ENCODE data around the gene NPIPB8. TPM values are rescaled to one million over a fixed set of nuclear protein-coding genes. Genes with fewer than 3 reads are reported as not detected.
A peak's percentile ranks its signal among the peaks of the same experiment; 100 is the strongest.
"Not testable (repeated sequence)": the region's sequence is repeated elsewhere in the genome, so short reads cannot be mapped to it uniquely, and the experiment has no call there.

The NPIPB8 gene
- total RNA-seq, 1 experiment from 2014 or later: 4.1 TPM

DNA sequence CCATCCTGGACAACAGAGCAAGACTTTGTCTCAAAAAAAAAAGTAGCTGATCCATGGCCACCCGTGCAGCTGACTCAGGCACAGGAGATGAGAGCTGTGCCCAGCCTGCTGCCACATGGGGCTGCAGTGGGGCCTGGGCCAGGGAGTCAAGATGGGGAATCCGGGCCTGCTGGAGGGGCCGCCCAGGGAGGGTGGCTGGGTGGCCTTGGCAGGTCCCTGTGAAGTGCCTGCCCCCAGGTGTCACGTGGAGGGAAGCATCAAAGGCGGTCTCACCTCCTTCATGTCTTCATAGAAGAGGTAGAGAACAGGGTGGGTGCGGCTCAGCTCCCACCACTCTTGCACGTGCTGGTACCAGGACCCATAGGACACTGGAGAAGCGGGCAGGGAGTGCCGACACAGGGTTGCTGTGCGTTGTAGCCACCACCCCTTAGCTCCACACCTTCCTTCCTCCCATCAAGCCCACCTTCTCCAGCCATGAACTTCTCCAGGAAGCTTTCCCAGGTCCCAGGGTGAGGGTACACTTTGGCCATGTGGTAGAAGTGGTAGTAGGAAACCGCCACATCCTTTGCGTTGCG lies 44.8 kb upstream of the NPIPB8 start:
- Histone ChIP-seq H3K27me3 (ENCODE audit: insufficient read depth, low read depth) (no peaks in the 10 kb centered on the region), H3K9me2 (ENCODE audit: insufficient read depth) (no peaks in the 10 kb centered on the region), H3F3A (ENCODE audit: insufficient read depth, low read depth) (peaks cover 28% of the 10 kb centered on the region), H4K20me1 (ENCODE audit: insufficient read depth) (no peaks in the 10 kb centered on the region), H3K27ac (no peak overlapping the region), H3K4me2 (no peak overlapping the region), H3K36me3 (ENCODE audit: low read depth) (peaks cover 25% of the 10 kb centered on the region; the same call in 1 of the 2 replicates), H2AFZ (no peak overlapping the region), H3K9me3 (ENCODE audit: insufficient read depth, low read depth) (no peaks in the 10 kb centered on the region), H3K79me2 (ENCODE audit: low read depth) (peaks cover 27% of the 10 kb centered on the region), H3K4me1 (replicated peaks; ENCODE audit: insufficient read depth) (peaks cover 37% of the 10 kb centered on the region), H3K4me3 (no peak overlapping the region)
- CTCF ChIA-PET: interaction anchor here (1.6 kb wide), 1 partner anchor 17 kb away, joined by 3 read pairs; the partner anchor contains the start of gene SULT1A1
- POLR2A ChIA-PET (ENCODE audit: unreplicated experiment): interaction anchor here (0.6 kb wide), 1 partner anchor 460 kb away, joined by 4 read pairs; no protein-coding TSS in a partner anchor
- DNase-seq: no peak
- no TSS peak for BruUV-seq (replicated peaks)
- intact Hi-C loops (cut with micrococcal nuclease; ENCODE audit: unreplicated experiment): no loop called here
- TF ChIP-seq EZH2 (IDR thresholded peaks at IDR 0.05; ENCODE audit: low read depth): no peak
- TF ChIP-seq, protein P1, sequence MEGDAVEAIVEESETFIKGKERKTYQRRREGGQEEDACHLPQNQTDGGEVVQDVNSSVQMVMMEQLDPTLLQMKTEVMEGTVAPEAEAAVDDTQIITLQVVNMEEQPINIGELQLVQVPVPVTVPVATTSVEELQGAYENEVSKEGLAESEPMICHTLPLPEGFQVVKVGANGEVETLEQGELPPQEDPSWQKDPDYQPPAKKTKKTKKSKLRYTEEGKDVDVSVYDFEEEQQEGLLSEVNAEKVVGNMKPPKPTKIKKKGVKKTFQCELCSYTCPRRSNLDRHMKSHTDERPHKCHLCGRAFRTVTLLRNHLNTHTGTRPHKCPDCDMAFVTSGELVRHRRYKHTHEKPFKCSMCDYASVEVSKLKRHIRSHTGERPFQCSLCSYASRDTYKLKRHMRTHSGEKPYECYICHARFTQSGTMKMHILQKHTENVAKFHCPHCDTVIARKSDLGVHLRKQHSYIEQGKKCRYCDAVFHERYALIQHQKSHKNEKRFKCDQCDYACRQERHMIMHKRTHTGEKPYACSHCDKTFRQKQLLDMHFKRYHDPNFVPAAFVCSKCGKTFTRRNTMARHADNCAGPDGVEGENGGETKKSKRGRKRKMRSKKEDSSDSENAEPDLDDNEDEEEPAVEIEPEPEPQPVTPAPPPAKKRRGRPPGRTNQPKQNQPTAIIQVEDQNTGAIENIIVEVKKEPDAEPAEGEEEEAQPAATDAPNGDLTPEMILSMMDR (conservative IDR thresholded peaks at IDR 0.05): no peak

DNA sequence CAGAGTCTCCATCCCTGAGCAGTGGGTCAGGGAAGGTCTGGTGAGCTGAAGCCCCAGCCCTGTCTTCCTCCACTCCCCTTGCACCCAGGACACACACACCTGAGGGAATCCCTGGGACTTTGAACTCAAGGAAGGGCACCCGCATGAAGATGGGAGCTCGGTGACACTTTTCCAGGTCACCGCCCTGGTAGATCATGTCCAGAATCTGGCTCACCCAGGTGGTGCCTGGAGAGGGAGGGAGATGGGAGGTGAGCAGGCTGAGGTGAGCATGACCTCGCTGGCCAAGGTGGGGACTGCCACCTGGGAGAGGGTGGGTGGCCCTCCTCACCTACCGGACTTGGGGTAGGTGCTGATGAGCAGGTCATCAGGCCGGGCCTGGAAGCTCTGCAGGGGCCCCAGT lies 42.4 kb upstream of the NPIPB8 start:
- intact Hi-C loops (cut with micrococcal nuclease; ENCODE audit: unreplicated experiment): loop anchor here (5.0 kb wide), 1 partner anchor 43 kb away; the partner anchor contains the start of gene SGF29
- peak overlapping the region; percentile 94 for H3K27ac ChIP-seq
- POLR2A ChIA-PET (ENCODE audit: unreplicated experiment); H3K9me3 ChIP-seq (ENCODE audit: insufficient read depth, low read depth); H3K27me3 ChIP-seq (ENCODE audit: insufficient read depth, low read depth); CTCF ChIA-PET; DNase-seq; H2AFZ ChIP-seq; H3K9me2 ChIP-seq (ENCODE audit: insufficient read depth); BruUV-seq (replicated peaks); H4K20me1 ChIP-seq (ENCODE audit: insufficient read depth): not testable (repeated sequence)
- peaks cover 27% of the 10 kb centered on the region for H3K79me2 ChIP-seq (ENCODE audit: low read depth)
- peaks cover 23% of the 10 kb centered on the region for H3F3A ChIP-seq (ENCODE audit: insufficient read depth, low read depth)
- 0 out of 2 replicates have a peak, but pooled peaks cover 11% of the 10 kb centered on the region for H3K36me3 ChIP-seq (ENCODE audit: low read depth)
- peak overlapping the region; percentile 99 for H3K4me2 ChIP-seq
- peak overlapping the region; percentile 67; the same call in 1 of the 2 replicates for H3K4me3 ChIP-seq
- peaks cover 34% of the 10 kb centered on the region for H3K4me1 ChIP-seq (replicated peaks; ENCODE audit: insufficient read depth)

DNA sequence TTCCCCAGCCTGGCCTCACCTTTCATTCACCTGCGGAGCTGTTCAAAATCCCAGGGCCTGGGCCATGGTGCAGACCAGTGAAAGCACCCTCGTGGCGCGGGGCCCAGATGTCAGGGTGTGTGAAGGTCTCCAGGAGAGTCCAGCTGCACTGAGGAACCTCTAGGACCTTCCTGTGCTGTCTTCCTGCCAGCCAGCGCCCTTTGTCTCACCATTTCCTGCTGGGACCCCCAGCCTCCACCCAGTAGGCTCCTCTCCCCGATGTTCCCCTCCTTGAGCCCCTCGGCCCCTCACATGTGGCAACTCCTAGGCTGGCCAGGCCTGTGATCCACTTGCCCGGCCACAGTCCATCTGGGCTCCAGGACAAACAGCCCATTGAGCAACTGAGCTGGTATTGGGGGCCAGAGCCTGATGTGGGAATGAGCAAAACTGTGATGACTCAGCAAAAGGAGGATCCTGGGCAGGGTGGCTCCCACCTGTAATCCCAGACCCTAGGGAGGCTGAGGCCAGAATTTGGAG lies 41.7 kb upstream of the NPIPB8 start:
- H3K9me3 ChIP-seq (ENCODE audit: insufficient read depth, low read depth): no peaks in the 10 kb centered on the region
- peak overlapping the region; percentile 99 for H3K4me2 ChIP-seq
- CTCF ChIA-PET: interaction anchor here (2.3 kb wide), 1 partner anchor 13 kb away, joined by 21 read pairs; the partner anchor contains the start of gene SULT1A1
- H3K27me3 ChIP-seq (ENCODE audit: insufficient read depth, low read depth): no peaks in the 10 kb centered on the region
- peak in 1 of 2 experiments; percentile 48 for DNase-seq
- H3K9me2 ChIP-seq (ENCODE audit: insufficient read depth): no peaks in the 10 kb centered on the region
- H2AFZ ChIP-seq: no peak overlapping the region
- POLR2A ChIA-PET (ENCODE audit: unreplicated experiment): interaction anchor here (0.5 to 2.3 kb wide), 5 partner anchors 14 to 304 kb away, joined by 3 to 59 read pairs (median 9); partner anchors contain the start of genes SBK1 and SULT1A1
- no TSS peak for BruUV-seq (replicated peaks)
- H3K36me3 ChIP-seq (ENCODE audit: low read depth): 0 out of 2 replicates have a peak, but pooled peaks cover 11% of the 10 kb centered on the region
- H3K79me2 ChIP-seq (ENCODE audit: low read depth): peaks cover 27% of the 10 kb centered on the region
- H4K20me1 ChIP-seq (ENCODE audit: insufficient read depth): no peaks in the 10 kb centered on the region
- H3K27ac ChIP-seq: peak overlapping the region; percentile 94
- TF ChIP-seq, protein P1 (conservative IDR thresholded peaks at IDR 0.05): no peak
- no peak for TF ChIP-seq EZH2 (IDR thresholded peaks at IDR 0.05; ENCODE audit: low read depth)
- intact Hi-C loops (cut with micrococcal nuclease; ENCODE audit: unreplicated experiment): loop anchor here (5.0 kb wide), 1 partner anchor 44 kb away; the partner anchor contains the start of gene SGF29
- peak overlapping the region; percentile 67 for H3K4me3 ChIP-seq
- H3F3A ChIP-seq (ENCODE audit: insufficient read depth, low read depth): peaks cover 23% of the 10 kb centered on the region
- H3K4me1 ChIP-seq (replicated peaks; ENCODE audit: insufficient read depth): peaks cover 34% of the 10 kb centered on the region

All from PC-9 (cell line).